ENCODE measurements around the gene MYBPC1.

DNA sequence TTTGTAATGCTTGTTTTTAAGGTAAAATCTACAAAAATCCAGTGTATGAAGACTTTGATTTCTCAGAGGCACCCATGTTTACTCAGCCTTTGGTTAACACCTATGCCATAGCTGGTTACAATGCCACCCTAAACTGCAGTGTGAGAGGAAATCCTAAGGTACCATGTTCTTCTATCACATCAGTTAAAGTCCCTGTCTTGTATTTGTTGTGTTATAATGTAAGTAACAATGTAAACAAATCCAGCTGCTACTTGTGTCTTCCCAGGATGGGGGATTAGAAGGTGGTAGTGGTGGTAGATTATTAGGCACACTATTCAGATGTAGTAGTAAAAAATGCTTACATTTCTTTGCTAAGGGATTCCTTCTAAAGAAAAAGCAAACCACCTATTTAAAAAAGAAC lies 83.3 kb downstream of the MYBPC1 start:
- TF ChIP-seq, protein P1, sequence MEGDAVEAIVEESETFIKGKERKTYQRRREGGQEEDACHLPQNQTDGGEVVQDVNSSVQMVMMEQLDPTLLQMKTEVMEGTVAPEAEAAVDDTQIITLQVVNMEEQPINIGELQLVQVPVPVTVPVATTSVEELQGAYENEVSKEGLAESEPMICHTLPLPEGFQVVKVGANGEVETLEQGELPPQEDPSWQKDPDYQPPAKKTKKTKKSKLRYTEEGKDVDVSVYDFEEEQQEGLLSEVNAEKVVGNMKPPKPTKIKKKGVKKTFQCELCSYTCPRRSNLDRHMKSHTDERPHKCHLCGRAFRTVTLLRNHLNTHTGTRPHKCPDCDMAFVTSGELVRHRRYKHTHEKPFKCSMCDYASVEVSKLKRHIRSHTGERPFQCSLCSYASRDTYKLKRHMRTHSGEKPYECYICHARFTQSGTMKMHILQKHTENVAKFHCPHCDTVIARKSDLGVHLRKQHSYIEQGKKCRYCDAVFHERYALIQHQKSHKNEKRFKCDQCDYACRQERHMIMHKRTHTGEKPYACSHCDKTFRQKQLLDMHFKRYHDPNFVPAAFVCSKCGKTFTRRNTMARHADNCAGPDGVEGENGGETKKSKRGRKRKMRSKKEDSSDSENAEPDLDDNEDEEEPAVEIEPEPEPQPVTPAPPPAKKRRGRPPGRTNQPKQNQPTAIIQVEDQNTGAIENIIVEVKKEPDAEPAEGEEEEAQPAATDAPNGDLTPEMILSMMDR (IDR thresholded peaks at IDR 0.05) = no peak
- no peak for TF ChIP-seq POLR2A (IDR thresholded peaks at IDR 0.05)

Measured in prostate gland (tissue), 2 donors.